PC-3 (cell line): ENCODE measurements around the gene LACTBL1. TPM values are rescaled to one million over a fixed set of nuclear protein-coding genes. Genes with fewer than 3 reads are reported as not detected.
"Not testable (repeated sequence)": the region's sequence is repeated elsewhere in the genome, so short reads cannot be mapped to it uniquely, and the experiment has no call there.

ENCODE experiments used
- ATAC-seq: fragments of 200-7000 bp; cut with Tn5 transposase; 2 replicates; pipeline ENCODE4 v1.9.1; 2020; ENCODE audit warnings: mild to moderate bottlenecking, moderate library complexity
- BruUV-seq: library from RNA; stranded (reverse); fragments of 400-500 nt; replicated peaks from 2 replicates; lab custom pipeline; 2021; lab: Mats Ljungman, UMichigan
- CTCF ChIA-PET: fragments of 300-600 bp; sonication (Branson Sonifier 250); formaldehyde crosslinking; loops from one replicate; lab custom pipeline; 2022; ENCODE audit warnings: antibody characterized with exemption; lab: Charles Lee
- POLR2A ChIA-PET: fragments of 300-600 bp; sonication (Branson Sonifier 250); formaldehyde crosslinking; loops from one replicate; lab custom pipeline; 2022; ENCODE audit warnings: antibody characterized with exemption; ENCODE audit not compliant: unreplicated experiment; lab: Charles Lee
- DNase-seq: peaks from one replicate; pipeline ENCODE4 v3.0.0-alpha.2; 2015
- H2AFZ ChIP-seq: fragments of 300-600 bp; sonication (generic); 2 replicates; pipeline ENCODE4 v1.6.0; 2016; ENCODE audit warnings: antibody characterized with exemption, low read length
- H3F3A ChIP-seq: fragments of 300-600 bp; sonication (generic); one replicate; pipeline ENCODE4 v1.6.0; 2017; ENCODE audit warnings: antibody characterized with exemption, low read length, control low read depth, mild to moderate bottlenecking; ENCODE audit not compliant: unreplicated experiment
- H3K27ac ChIP-seq: fragments of 300-600 bp; sonication (generic); 2 replicates; pipeline ENCODE4 v1.5.1; 2016; ENCODE audit warnings: mild to moderate bottlenecking, low read length
- H3K27me3 ChIP-seq: fragments of 300-600 bp; sonication (generic); 2 replicates; pipeline ENCODE4 v1.6.1; 2016; ENCODE audit warnings: low read length, mixed read lengths
- H3K36me3 ChIP-seq: fragments of 300-600 bp; sonication (generic); 2 replicates; pipeline ENCODE4 v1.6.1; 2016; ENCODE audit warnings: low read depth, mixed run types, low read length, mixed read lengths
- H3K4me1 ChIP-seq: fragments of 300-600 bp; sonication (generic); 2 replicates; pipeline ENCODE4 v1.5.1; 2016; ENCODE audit warnings: low read length; ENCODE audit not compliant: insufficient read depth
- H3K4me2 ChIP-seq: fragments of 300-600 bp; sonication (generic); 2 replicates; pipeline ENCODE4 v1.6.0; 2016; ENCODE audit warnings: low read length
- H3K4me3 ChIP-seq: fragments of 300-600 bp; sonication (generic); 2 replicates; pipeline ENCODE4 v1.5.1; 2016; ENCODE audit warnings: mild to moderate bottlenecking, low read length, mixed read lengths
- H3K79me2 ChIP-seq: fragments of 300-600 bp; sonication (generic); 2 replicates; pipeline ENCODE4 v1.6.1; 2017; ENCODE audit warnings: low read length, mixed read lengths
- H3K9ac ChIP-seq: fragments of 300-600 bp; sonication (generic); 2 replicates; pipeline ENCODE4 v1.6.0; 2016; ENCODE audit warnings: mild to moderate bottlenecking, low read length
- H3K9me2 ChIP-seq: fragments of 300-600 bp; sonication (generic); replicated peaks from 2 replicates; pipeline ENCODE4 v1.6.1; 2016; ENCODE audit warnings: mixed run types, low read length, mixed read lengths
- H3K9me3 ChIP-seq: fragments of 300-600 bp; sonication (generic); 2 replicates; pipeline ENCODE4 v1.6.1; 2016; ENCODE audit warnings: low read length, mixed read lengths
- H4K20me1 ChIP-seq: fragments of 300-600 bp; sonication (generic); 2 replicates; pipeline ENCODE4 v1.6.1; 2016; ENCODE audit warnings: low read length, mixed read lengths
- CTCF ChIP-seq: fragments of 300-600 bp; sonication (generic); conservative IDR thresholded peaks from 2 replicates; pipeline ENCODE4 v1.5.1; 2017; ENCODE audit warnings: antibody characterized with exemption, low read depth, mild to moderate bottlenecking, low read length
- EZH2 ChIP-seq: fragments of 300-600 bp; sonication (generic); IDR thresholded peaks from one replicate; pipeline ENCODE4 v1.6.1; 2017; ENCODE audit warnings: antibody characterized with exemption, mild to moderate bottlenecking, low read length; ENCODE audit not compliant: unreplicated experiment
- EZH2phosphoT487 ChIP-seq: fragments of 300-600 bp; sonication (generic); IDR thresholded peaks from 2 replicates; pipeline ENCODE4 v1.6.1; 2018; ENCODE audit warnings: mild to moderate bottlenecking, antibody characterized with exemption, low read length, borderline replicate concordance
- intact Hi-C: fragments of 100-400 bp; cut with micrococcal nuclease; formaldehyde crosslinking; loops from 2 replicates; pipeline ENCODE4 v1.9.0; 2023
- total RNA-seq: library from RNA; depleted of rRNA; stranded (reverse); fragments of >200 nt; gene quantifications from 2 replicates; pipeline ENCODE4 v1.2.3, GENCODE V29; 2014

LACTBL1 gene
- total RNA-seq, 1 experiment from 2014 or later = not detected

DNA sequence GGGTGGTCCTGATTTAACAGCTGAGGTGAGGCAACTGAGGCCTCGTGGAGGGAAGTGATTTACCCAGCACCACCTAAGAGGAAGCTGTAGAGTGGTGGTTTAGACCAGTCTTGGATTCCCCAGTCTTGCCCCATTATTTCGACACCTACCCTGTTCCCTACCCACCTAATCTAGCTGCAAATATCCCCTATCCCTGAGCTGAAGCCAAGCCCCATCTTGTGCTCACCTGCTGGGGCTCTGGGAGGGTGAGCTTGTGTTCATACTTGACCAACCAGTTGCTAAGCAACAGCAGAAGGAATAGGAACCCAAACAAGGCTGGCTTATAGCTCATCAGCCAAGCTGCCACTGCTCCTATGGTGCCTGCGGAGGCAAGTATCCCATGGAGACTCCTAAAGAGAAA is 41.0 kb upstream of the LACTBL1 start:
- ChIA-PET CTCF (no interaction called here), POLR2A (no interaction called here)
- no peaks in the 10 kb centered on the region for H3K27me3 ChIP-seq
- H3K79me2 ChIP-seq = no peaks in the 10 kb centered on the region
- H3K4me2 ChIP-seq = no peak overlapping the region
- no peak overlapping the region for H3K9ac ChIP-seq
- no peaks in the 10 kb centered on the region for H3K36me3 ChIP-seq
- peaks cover 3% of the 10 kb centered on the region for H3F3A ChIP-seq
- no peaks in the 10 kb centered on the region for H3K9me3 ChIP-seq
- intact Hi-C loops = no loop called here
- DNase-seq (peak; percentile 26), ATAC-seq (no peak)
- peaks cover 28% of the 10 kb centered on the region for H3K4me1 ChIP-seq
- no peak overlapping the region for H3K27ac ChIP-seq
- H3K9me2 ChIP-seq = no peaks in the 10 kb centered on the region
- H2AFZ ChIP-seq = no peak overlapping the region
- no peak overlapping the region for H3K4me3 ChIP-seq
- TF ChIP-seq EZH2 = no peak
- TF ChIP-seq EZH2phosphoT487 = no peak
- no peak for TF ChIP-seq CTCF
- BruUV-seq = no TSS peak
- H4K20me1 ChIP-seq = no peaks in the 10 kb centered on the region

DNA sequence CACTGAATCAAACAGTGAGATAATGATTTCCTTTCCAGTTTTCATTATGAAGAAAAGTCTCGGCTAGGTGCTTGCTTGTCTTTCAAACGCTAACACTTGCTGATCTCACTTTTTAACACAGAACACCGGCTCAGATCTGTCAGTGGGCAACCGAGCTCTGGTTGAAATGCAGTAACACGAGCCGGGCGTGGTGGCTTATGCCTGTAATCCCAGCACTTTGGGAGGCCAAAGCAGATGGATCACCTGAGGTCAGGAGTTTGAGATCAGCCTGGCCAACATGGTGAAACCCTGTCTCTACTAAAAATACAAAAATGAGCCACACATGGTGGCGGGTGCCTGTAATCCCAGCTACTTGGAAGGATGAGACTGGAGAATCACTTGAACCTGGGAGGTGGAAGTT is 37.4 kb upstream of the LACTBL1 start:
- ATAC-seq, H2AFZ ChIP-seq, H3F3A ChIP-seq, H3K27me3 ChIP-seq, H3K9me3 ChIP-seq, DNase-seq, BruUV-seq, CTCF ChIA-PET, H4K20me1 ChIP-seq, H3K9me2 ChIP-seq, H3K4me3 ChIP-seq, H3K36me3 ChIP-seq, H3K79me2 ChIP-seq: not testable (repeated sequence)
- peak overlapping the region; percentile 73 for H3K4me2 ChIP-seq
- peak overlapping the region; percentile 89 for H3K9ac ChIP-seq
- H3K27ac ChIP-seq = peak overlapping the region; percentile 97
- peaks cover 24% of the 10 kb centered on the region for H3K4me1 ChIP-seq
- POLR2A ChIA-PET = interaction anchor here (0.6 kb wide), 1 partner anchor 346 kb away, joined by 4 read pairs; no protein-coding TSS in a partner anchor
- intact Hi-C loops = loop anchor here (2.0 kb wide), 1 partner anchor 33 kb away; no protein-coding TSS in a partner anchor

DNA sequence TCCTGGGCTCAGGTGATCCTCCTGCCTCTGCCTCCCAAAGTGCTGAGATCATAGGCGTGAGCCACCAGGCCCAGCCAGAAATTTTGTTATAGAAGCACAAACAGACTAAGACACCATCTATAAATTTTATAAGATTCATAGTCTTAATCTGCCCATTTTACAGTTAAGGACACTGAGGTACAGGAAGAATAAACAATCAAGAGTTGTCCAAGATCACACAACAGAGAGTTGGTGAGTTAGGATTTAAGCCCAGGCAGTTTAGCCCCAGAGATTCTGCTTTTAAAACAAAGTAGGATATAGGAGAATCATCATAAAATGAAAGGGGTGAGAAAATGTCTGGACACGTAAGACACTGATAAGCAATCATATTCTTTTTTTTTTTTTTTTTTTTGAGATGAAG is 36.2 kb upstream of the LACTBL1 start:
- Histone ChIP-seq H2AFZ (no peak overlapping the region), H3K36me3 (no peaks in the 10 kb centered on the region), H3K9ac (no peak overlapping the region), H3K9me3 (no peaks in the 10 kb centered on the region), H3K4me2 (no peak overlapping the region), H3K27me3 (no peaks in the 10 kb centered on the region), H3K4me1 (peaks cover 33% of the 10 kb centered on the region), H3K27ac (peak overlapping the region; percentile 97; the same call in 1 of the 2 replicates), H3K79me2 (no peaks in the 10 kb centered on the region), H3K4me3 (no peak overlapping the region), H3K9me2 (no peaks in the 10 kb centered on the region), H4K20me1 (no peaks in the 10 kb centered on the region), H3F3A (peaks cover 7% of the 10 kb centered on the region)
- ChIA-PET CTCF (no interaction called here), POLR2A (no interaction called here)
- no TSS peak for BruUV-seq
- ATAC-seq (no peak), DNase-seq (no peak)
- intact Hi-C loops = no loop called here
- TF ChIP-seq EZH2phosphoT487 (no peak), CTCF (no peak), EZH2 (no peak)
